ENCODE measurements around the gene RBM10. TPM values are rescaled to one million over a fixed set of nuclear protein-coding genes. Genes with fewer than 3 reads are reported as not detected.
"Not testable (repeated sequence)": the region's sequence is repeated elsewhere in the genome, so short reads cannot be mapped to it uniquely, and the experiment has no call there.

Gene RBM10, protein sequence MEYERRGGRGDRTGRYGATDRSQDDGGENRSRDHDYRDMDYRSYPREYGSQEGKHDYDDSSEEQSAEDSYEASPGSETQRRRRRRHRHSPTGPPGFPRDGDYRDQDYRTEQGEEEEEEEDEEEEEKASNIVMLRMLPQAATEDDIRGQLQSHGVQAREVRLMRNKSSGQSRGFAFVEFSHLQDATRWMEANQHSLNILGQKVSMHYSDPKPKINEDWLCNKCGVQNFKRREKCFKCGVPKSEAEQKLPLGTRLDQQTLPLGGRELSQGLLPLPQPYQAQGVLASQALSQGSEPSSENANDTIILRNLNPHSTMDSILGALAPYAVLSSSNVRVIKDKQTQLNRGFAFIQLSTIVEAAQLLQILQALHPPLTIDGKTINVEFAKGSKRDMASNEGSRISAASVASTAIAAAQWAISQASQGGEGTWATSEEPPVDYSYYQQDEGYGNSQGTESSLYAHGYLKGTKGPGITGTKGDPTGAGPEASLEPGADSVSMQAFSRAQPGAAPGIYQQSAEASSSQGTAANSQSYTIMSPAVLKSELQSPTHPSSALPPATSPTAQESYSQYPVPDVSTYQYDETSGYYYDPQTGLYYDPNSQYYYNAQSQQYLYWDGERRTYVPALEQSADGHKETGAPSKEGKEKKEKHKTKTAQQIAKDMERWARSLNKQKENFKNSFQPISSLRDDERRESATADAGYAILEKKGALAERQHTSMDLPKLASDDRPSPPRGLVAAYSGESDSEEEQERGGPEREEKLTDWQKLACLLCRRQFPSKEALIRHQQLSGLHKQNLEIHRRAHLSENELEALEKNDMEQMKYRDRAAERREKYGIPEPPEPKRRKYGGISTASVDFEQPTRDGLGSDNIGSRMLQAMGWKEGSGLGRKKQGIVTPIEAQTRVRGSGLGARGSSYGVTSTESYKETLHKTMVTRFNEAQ
- total RNA-seq: 52.4 TPM

DNA sequence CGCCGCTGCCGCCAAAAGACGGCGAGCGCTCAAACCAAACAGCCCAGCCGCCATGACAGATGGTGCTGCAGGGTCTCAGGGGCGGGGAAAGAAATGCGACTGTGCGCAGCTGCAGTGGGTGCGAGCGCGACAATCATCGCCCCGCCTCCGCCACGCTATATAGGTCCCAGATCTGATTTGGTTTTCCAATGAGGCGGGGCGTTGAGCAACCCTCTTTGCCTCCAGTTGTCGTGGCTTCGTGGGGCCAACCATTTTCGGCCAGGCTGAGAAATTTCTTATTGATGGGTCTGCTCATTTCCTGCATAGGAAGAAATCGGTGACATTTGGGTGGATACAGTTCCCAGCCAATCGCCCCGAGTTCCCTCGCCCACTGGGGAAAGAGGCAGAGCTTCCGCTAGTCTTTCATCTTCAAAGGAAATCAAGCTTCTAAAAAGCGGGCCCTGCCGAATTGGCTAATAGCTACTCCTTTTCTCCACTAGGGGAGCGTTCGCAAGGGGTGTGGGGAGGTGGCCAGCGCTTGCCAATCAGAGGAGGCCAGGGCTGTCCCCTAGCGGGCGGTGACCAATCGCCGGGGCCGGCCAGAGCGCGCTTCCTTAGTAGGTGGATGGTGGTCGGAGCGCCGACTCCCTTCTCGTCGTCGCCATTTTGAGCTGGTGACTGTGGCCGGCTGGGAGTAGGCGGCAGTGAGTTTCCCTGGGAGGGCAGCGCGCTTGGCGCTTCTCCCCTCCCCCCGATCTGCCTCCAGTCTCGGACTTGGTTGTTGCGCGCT lies at the start of gene RBM10, which contains the start of gene NDUFB11:
Gene RBM10, plus strand, starts transcription at position 596 of the 769 bp plus-strand sequence. CDS start 2,261 bp downstream, outside the sequence.
Gene NDUFB11, minus strand, starts transcription at position 77 of the 769 bp plus-strand sequence. Its CDS starts 23 bp downstream, at position 54.
- H3K36me3 ChIP-seq: no peaks in the 10 kb centered on the region
- peak within 1 kb of the TSS; percentile 64 to 66 for H3K4me3 ChIP-seq
- peak; percentile 80 to 97 for DNase-seq (ENCODE audit: low spot score in 2 of 2)
- intact Hi-C loops (cut with DNase I): loop anchor here (1.0 to 10.0 kb wide), 3 partner anchors 16 to 220 kb away; no protein-coding TSS in a partner anchor
- H3K4me1 ChIP-seq: no peaks in the 10 kb centered on the region
- TF ChIP-seq, protein P1, sequence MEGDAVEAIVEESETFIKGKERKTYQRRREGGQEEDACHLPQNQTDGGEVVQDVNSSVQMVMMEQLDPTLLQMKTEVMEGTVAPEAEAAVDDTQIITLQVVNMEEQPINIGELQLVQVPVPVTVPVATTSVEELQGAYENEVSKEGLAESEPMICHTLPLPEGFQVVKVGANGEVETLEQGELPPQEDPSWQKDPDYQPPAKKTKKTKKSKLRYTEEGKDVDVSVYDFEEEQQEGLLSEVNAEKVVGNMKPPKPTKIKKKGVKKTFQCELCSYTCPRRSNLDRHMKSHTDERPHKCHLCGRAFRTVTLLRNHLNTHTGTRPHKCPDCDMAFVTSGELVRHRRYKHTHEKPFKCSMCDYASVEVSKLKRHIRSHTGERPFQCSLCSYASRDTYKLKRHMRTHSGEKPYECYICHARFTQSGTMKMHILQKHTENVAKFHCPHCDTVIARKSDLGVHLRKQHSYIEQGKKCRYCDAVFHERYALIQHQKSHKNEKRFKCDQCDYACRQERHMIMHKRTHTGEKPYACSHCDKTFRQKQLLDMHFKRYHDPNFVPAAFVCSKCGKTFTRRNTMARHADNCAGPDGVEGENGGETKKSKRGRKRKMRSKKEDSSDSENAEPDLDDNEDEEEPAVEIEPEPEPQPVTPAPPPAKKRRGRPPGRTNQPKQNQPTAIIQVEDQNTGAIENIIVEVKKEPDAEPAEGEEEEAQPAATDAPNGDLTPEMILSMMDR (IDR thresholded peaks at IDR 0.05): peak; percentile 57 to 83 (median 66)
- no peaks in the 10 kb centered on the region for H3K9me3 ChIP-seq
- peak within 1 kb of the TSS; percentile 86 to 95 for H3K27ac ChIP-seq
- no peaks in the 10 kb centered on the region for H3K27me3 ChIP-seq

DNA sequence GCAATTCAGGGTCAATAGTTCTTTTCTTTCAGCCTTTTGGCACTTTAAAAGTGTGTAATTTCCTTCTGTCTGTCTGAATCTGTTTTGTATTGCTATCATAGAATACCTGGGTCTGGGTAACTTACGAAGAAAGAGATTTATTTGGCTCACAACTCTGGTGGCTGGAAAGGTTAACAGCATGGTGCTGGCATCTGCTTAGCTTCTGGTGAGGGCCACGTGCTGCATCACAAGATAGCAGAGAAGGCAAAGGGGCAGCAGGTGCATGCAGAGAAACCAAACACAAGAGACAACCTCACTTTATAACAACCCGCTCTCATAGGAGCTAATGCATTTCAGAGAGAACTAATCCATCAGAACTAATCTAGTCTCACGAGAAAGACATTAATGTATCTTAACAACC lies 48.0 kb upstream of the RBM10 start:
- DNase-seq (ENCODE audit: low spot score in 2 of 2): no peak
- H3K4me1 ChIP-seq: no peaks in the 10 kb centered on the region
- H3K9me3 ChIP-seq: no peaks in the 10 kb centered on the region
- intact Hi-C loops (cut with DNase I): no loop called here
- H3K4me3 ChIP-seq: no peak overlapping the region
- peaks cover 0 to 5% of the 10 kb centered on the region in 2 donors for H3K36me3 ChIP-seq
- H3K27me3 ChIP-seq: no peaks in the 10 kb centered on the region
- TF ChIP-seq, protein P1 (IDR thresholded peaks at IDR 0.05): no peak
- no peak overlapping the region for H3K27ac ChIP-seq

DNA sequence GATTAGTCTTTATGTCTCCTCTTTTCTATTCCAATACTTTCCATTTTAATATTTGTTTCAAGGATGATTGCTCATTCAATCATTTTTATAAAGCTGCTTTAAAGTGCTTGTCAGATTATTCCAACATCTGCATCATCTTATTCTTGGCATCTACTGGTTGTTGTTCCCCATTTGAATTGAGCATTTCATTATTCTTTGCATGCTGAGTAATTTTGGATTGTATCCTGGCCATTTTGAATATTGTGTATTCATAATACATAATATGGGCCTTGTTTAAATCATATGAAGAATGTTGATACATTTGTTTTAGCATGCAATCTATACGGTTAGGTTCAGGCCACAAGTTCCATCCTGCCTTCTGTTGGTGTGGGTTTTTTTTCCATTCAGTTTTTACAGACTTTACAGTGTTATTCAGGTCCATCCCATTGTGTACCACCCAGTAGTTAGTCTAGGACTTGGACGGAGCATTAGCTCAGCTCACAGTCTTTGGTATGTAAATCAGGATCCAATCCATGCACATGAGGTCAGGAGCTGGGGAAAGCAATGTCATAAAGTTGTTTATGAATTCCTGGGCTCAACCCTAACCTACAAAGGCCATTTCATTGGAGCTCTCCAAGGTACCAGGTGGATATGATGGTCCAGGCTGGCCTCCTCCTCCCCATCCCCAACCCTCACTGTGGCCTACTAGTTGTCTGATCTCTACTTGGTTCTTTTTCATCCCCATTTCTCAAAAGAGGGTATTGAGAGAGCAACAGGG lies 46.5 kb upstream of the RBM10 start:
- peaks cover 0 to 5% of the 10 kb centered on the region in 2 donors for H3K36me3 ChIP-seq
- no peaks in the 10 kb centered on the region for H3K27me3 ChIP-seq
- no peaks in the 10 kb centered on the region for H3K9me3 ChIP-seq
- no peak overlapping the region for H3K27ac ChIP-seq
- intact Hi-C loops (cut with DNase I): no loop called here
- no peaks in the 10 kb centered on the region for H3K4me1 ChIP-seq
- no peak overlapping the region for H3K4me3 ChIP-seq
- DNase-seq (ENCODE audit: low spot score in 2 of 2): no peak
- TF ChIP-seq, protein P1 (IDR thresholded peaks at IDR 0.05): no peak

DNA sequence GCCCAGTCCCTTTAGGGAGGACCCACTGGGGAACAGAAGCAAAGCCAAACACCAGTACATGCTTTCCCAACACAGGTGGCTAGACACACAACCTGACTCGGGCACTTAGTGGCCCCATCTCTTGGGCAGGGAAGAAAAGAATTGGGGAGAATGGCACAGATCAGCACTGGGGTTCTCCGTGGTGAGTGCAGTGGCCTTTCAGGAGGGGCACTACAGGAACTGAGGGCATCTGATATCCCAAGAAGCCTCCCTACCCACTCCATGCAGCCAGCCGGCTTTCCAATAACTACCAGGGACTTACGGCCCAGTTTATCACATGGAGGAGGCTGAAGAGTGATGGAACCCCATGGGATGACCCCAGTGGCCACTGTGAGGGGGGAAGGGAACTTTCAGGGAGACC lies 43.8 kb upstream of the RBM10 start:
- intact Hi-C loops (cut with DNase I): no loop called here
- H3K27me3 ChIP-seq: no peaks in the 10 kb centered on the region
- no peak overlapping the region for H3K4me3 ChIP-seq
- TF ChIP-seq, protein P1 (IDR thresholded peaks at IDR 0.05): no peak
- peaks cover 0 to 3% of the 10 kb centered on the region in 2 donors for H3K36me3 ChIP-seq
- no peak for DNase-seq (ENCODE audit: low spot score in 2 of 2)
- H3K27ac ChIP-seq: no peak overlapping the region
- H3K9me3 ChIP-seq: no peaks in the 10 kb centered on the region
- H3K4me1 ChIP-seq: no peaks in the 10 kb centered on the region

DNA sequence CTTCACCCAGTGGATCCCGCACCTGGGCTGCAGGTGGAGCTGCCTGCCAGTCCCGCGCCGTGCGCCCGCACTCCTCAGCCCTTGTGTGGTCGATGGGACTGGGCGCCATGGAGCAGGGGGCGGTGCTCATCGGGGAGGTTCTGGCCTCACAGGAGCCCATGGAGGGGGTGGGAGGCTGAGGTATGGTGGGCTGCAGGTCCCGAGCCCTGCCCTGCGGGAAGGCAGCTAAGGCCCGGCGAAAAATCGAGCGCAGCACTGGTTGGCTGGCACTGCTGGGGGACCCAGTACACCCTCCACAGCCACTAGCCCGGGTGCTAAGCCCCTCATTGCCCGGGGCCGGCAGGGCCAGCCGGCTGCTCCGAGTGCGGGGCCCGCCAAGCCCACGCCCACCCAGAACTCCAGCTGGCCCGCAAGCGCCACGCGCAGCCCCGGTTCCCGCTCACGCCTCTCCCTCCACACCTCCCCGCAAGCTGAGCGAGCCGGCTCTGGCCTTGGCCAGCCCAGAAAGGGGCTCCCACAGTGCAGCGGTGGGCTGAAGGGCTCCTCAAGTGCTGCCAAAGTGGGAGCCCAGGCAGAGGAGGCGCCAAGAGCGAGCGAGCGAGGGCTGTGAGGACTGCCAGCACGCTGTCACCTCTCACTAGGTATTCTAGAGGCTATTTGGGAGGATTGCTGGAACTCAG lies 33.9 kb upstream of the RBM10 start:
- H3K9me3 ChIP-seq; H3K4me1 ChIP-seq; H3K27ac ChIP-seq; H3K4me3 ChIP-seq; H3K36me3 ChIP-seq; intact Hi-C loops (cut with DNase I); DNase-seq (ENCODE audit: low spot score in 2 of 2); H3K27me3 ChIP-seq: not testable (repeated sequence)

All from ascending aorta (tissue), 2 donors.